Stimulated activated CD8-positive, alpha-beta memory T cell treated with anti-CD3 and anti-CD28 coated beads, Interleukin-2, amount 100 ng/mL, for 1 hour (primary cell): ENCODE data around the gene SYNE1.

Experiments used
- DNase-seq, 2 donors: peaks; one replicate each; pipeline ENCODE4 v3.0.0-alpha.2; 2020; ENCODE audit warnings: low read depth in 2 of 2

The SYNE1 gene

DNA sequence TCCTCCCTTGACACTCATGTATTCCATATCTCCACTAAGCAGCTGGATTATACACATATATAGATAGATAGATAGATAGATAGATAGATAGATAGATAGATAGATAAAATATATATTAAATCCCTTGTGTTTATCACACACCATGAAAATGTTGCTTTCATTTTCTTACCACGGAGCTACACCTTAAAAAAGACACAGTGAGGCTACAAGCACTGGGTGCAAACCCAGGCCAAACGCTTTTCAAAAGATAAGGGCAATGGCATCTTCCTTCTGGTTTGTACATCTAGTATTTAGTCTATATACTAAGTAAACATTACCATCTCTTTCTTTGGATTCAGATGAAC lies 452.6 kb downstream of the SYNE1 start:
- no peak for DNase-seq

DNA sequence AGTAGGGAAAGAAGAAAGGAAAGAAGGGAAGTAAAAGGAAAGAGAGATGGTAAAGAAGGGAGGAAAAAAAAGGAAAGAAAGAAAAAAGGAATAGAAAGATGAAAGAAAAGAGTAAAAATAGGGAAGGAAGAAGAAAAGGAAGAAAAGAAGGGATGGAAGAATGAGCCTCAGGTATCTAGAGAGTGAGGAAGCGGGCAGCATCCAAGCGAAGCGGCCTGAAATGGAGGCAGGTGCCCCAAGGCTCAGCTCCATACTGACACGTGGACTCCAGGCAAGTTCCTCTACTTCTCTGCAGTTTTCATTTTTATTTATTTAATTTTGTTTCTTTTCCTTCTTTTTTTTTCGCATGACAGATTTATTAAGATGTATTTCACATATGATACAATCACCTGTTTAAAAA lies 456.6 kb downstream of the SYNE1 start:
- no peak for DNase-seq

- DNase-seq = no peak
These were observed 460.9 kb downstream of the SYNE1 start for GRCh38 chr6:152176268-152176667.

DNA sequence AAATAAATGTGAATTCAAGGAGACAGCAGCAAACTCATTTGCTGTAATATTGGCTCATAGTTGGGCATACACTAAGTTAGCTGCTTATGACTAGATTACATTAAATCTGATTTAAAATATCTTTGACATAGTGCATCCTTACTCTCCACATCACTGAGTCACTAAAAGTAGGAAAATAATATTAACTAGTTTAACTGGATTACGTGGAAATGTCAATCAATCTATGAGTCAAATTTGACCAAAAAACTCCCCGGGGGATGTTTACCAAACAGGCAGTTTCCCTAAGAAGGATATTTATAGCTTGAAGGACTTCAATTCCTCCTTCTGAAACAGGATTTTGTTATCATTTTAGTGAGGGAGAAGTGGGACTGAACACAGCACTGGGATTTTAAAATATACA lies 463.2 kb downstream of the SYNE1 start:
- DNase-seq = no peak

- DNase-seq = no peak
These were observed 463.8 kb downstream of the SYNE1 start for GRCh38 chr6:152173321-152173720.

GRCh38 chr6:152170702-152171667 lies 466.2 kb downstream of the SYNE1 start:
- DNase-seq = peak in 1 of 2 donors; percentile 11

- no peak for DNase-seq
These were observed 466.9 kb downstream of the SYNE1 start for GRCh38 chr6:152170313-152170701.

GRCh38 chr6:152167641-152168603 lies 469.2 kb downstream of the SYNE1 start:
- DNase-seq = no peak

DNA sequence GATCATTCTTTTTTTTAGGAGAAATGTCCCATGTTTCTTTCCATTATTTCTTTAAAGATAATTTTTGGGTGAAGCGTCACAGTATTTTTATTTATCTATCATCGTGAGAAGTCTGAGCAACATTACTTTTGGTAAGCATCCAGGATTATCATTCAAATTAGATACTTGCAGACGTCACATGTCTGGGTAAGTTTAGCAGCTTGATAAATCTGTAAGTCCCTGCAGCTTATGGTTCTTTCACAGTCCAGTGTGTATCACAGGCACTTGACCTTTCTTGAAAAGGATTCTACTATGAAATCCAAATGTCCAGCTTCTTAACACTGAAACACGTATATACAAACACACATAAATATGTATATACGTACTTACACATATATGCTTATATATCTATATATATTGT lies 470.3 kb downstream of the SYNE1 start:
- no peak for DNase-seq

GRCh38 chr6:152166497-152166896 lies 470.7 kb downstream of the SYNE1 start:
- DNase-seq = no peak

- no peak for DNase-seq
These were observed 472.2 kb downstream of the SYNE1 start for GRCh38 chr6:152164957-152165356.

DNA sequence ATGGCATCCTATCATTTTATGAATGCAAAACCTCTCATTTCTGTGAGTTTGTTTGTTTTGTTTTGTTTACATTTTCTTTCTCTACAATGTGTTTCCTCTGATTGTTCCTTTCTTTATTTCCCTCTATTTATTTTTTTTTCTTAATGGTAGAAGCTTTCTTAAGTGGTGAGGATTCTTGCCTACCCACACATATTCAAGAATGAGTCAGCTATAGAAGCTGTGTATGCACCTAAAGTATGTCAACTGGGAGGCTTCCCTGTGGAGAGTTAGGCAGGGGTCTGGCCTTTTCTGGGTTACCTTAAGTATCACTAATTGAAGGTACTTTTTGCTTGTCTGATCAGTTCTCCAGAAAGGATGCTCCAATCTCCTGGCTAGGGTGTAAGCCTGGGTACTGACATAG lies 475.7 kb downstream of the SYNE1 start:
- DNase-seq = no peak

- no peak for DNase-seq
These were observed 476.8 kb downstream of the SYNE1 start for GRCh38 chr6:152160346-152160745.

DNA sequence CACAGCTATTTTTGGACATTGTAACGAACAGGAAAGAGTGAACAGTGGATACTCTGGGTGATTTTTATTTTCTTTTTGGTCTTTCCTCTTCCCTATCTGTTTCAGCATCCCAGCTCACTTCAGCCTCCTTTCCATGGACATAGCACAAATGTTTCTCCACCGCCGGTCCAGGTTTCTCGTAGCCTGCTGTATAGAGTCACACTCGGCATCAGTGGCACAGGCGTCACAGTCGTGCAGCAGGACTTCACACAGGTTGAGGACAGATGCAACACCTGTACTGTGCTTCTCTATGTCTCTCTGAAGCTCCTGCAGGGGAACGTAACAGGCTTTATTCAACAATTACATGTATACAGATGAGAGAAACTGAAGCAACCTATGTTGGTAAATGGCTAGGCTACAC lies 481.4 kb downstream of the SYNE1 start:
- no peak for DNase-seq

- no peak for DNase-seq
These were observed 482.4 kb downstream of the SYNE1 start for GRCh38 chr6:152154559-152155356.

- no peak for DNase-seq
These were observed 485.2 kb downstream of the SYNE1 start for GRCh38 chr6:152151920-152152319.

DNA sequence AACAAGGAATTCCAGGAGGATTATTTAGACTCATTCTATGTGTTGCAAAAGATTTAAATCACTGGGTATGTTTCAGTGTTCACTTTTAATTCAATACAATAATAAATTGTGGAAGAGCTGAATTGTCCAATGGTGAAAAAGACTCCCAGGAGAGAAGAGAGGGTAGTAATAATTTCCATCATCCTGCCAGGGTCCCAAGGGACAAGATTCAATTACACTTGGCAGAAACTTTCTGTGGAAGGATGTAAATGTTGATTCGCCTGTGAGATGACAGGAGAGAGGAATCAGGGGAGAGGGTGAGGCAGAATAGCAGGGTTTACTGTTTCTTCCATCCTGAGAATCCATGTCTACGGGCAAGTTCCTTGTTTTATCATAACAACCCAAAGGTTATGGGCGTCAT lies 487.0 kb downstream of the SYNE1 start:
- DNase-seq = no peak

GRCh38 chr6:152148412-152148811 lies 488.8 kb downstream of the SYNE1 start:
- DNase-seq = no peak

DNA sequence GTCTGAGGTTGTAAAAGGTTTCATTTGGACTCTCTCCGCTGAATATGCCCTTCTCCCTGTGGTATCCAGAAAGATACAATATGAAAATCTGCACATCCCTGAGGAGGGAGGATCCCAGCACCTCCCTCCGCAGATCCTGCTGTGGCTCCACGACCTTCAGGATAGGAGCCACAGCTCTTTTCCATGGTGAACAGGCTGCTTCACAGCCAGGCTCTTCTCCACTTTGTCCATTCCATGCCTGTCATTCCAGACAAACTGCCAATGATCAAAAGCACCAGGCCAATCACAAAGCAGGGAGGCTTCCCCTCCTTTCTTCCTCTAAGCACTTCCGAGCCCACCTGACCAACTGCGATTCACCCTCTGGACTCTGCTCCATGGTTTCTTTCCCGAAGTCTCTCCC lies 489.9 kb downstream of the SYNE1 start:
- no peak for DNase-seq

DNA sequence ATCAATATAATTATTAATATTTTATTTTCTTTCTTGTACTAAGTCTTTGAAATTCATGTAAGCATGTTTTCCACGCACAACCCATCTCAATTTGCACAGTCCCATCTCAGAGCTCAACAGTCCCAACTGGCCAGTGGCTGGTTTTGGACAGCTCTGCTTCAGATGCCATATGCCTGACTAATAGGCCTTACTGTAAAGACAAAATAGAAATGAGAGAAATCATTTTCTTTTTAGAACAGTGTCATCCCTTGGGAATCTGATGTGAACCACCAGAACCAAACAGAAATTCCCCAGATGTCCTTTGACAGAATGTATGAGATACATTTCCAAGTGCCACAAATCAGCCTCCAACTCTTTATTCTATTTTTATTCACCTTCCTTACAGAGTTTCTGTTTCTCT lies 490.8 kb downstream of the SYNE1 start:
- DNase-seq = no peak

- DNase-seq = no peak
These were observed 493.8 kb downstream of the SYNE1 start for GRCh38 chr6:152143359-152143758.

- DNase-seq = no peak
These were observed 495.1 kb downstream of the SYNE1 start for GRCh38 chr6:152142105-152142504.
